SK-MEL-5 (cell line): ENCODE results near the gene MDC1. TPM values are rescaled to one million over a fixed set of nuclear protein-coding genes. Genes with fewer than 3 reads are reported as not detected.
"Not testable (repeated sequence)": the region's sequence is repeated elsewhere in the genome, so short reads cannot be mapped to it uniquely, and the experiment has no call there.

ENCODE experiments used
- DNase-seq: peaks from one replicate; pipeline ENCODE4 v3.0.0-alpha.2; 2016; ENCODE audit warnings: low read depth, low spot score
- in situ Hi-C: cut with HindIII; loops from 2 replicates; pipeline ENCODE4 v1.10.0; 2016; ENCODE audit warnings: low sequenced_read_pairs, high pct_unique_total_duplicates, low pct_unique_long_range_greater_than_20kb
- total RNA-seq: library from RNA; depleted of rRNA; stranded (reverse); fragments of >200 nt; shearing (Covaris generic); gene quantifications from 2 replicates; pipeline ENCODE4 v1.2.3, GENCODE V29; 2014

The MDC1 gene
- total RNA-seq, 1 experiment from 2014 or later: 5.0 TPM

DNA sequence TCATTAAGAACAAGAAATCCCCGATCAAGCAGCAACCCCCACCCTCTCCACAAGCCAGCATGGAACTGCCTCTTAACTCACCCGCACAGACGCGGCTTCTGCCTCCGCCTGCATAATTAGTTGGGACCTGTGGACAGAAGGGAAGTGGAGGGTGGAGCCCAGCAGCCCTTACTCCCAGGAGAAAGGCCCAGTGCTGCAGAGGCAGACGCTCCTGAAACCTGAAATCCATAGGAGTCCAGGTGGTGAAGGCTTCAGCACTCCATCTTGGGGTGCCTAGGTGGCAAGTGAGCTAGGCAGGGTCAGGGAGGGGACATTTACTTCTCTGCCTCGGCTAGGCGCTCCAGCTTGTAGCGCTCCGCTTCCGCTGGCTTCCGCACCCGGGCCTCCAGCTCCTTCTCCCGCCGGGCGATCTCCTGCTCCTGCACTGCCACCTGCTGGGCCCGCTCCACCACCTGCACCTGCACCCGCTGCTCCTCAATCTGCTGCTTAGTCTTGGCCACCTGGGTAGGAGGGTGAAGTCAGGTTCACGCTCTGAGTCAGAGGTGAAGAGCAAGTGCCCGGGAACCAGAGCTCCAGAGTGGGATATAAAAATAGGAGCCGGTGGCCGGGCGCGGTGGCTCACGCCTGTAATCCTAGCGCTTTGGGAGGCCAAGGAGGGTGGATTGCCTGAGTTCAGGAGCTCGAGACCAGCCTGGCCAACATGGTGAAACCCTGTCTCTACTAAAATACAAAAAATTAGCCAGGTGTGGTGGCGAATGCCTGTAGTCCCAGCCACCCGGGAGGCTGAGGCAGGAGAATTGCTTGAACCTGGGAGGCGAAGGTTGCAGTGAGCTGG is 13.7 kb upstream of the MDC1 start:
- in situ Hi-C loops: no loop called here

DNA sequence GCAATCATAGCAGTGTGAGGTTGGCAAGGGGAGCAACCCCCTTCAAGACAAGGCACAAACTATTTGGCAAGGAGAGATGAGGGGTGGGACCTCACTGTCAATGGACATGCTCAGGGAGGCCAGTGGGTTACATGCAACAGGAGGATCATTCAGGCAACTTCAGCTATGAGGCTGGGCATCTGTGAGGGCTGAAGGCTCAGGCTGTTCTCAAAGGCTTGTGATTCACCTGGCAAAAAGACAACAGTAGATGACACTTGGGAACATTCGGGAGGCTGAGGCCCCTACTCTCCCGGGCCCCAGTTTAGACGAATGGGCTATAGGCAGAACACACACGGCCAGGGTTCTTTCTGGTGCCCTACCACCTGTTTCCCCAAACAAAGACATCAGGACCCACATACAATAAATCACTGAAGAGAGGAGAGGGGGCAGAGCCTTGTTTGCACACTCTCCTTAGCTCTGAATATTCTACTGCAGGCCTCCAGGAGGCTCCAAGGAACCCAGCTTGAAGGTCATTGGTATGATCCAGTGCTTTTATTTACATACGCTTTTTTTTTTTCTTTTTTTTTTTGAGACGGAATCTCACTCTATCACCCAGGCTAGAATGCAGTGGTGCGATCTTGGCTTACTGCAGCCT is 11.0 kb upstream of the MDC1 start:
- in situ Hi-C loops: no loop called here
- DNase-seq: peak; percentile 63

More for the DNA sequence above, 13.7 kb upstream of the MDC1 start:
- DNase-seq: no peak

DNA sequence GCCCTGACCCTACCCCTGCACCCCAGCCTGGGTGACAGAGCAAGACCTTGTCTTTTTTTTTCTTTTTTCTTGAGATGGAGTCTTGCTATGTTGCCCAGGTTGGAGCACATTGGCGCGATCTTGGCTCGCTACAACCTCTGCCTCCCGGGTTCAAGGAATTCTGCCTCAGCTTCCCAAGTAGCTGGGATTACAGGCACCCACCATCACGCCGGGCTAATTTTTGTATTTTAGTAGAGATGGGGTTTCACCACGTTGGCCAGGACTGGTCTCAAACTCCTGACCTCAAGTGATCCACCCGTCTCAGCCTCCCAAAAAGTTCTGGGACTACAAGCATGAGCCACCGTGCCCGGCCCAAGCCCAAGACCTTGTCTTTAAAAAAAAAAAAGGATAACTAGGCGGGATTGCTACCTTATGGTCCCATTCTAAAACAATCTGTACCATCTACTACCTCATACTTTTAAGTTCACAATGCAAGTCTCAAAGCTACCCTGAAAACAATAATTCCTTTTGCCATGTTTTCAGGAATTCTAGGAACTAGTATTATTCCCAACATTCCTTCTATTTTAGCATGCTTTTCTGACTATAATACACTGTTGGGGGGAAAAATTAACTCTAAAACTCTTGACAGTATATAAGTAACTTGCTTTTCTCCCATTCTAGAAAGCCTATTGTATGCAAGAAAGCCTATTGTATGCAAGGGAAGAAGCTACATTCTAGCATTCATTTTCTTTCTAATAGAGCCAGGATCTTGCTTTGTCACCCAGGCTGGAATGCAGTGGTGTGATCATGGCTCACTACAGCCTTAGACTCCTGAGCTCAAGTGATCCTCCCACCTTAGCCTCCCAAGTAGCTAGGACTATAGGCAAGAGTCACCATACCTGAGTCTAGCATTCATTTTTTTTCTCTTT is 9.7 kb upstream of the MDC1 start:
- no peak for DNase-seq
- in situ Hi-C loops: no loop called here

DNA sequence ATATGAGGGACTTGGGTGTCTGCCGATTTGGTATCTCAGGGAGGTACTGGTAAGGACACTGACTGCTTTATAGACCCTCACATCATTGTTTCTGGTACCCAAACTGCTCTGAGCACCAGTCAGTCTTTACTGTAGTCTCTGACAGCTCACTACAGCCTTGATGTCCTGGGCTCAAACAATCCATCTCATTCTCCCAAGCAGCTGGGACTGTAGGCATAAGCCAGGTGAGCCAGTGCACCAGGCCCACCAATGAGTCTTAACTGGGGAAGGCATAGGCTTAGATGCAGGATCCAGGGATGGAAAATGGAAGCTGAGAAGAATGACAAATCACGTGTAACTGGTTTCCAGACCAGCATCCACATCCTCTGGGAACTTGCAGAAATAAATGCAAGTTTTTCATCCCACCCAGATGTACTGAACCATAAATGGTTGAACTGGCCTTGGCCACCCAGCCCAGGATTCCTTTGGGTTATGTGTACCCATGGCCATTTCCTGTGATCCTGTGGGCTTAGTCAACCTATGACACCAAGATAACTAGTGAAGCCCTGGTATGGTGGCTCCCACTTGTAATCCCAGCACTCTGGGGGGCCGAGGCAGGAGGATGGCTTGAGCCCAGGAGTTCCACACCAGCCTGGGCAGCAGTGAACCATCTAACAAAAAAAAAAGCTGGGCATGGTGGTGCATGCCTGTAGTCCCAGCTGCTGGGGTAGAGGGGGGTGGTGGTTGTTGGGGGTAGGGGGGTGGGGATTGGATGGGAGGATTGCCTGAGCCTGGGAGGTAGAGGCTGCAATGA is 8.8 kb upstream of the MDC1 start:
- no peak for DNase-seq
- in situ Hi-C loops: no loop called here

GRCh38 chr6:30724906-30725667 is 8.0 kb upstream of the MDC1 start:
- in situ Hi-C loops: no loop called here
- no peak for DNase-seq

DNA sequence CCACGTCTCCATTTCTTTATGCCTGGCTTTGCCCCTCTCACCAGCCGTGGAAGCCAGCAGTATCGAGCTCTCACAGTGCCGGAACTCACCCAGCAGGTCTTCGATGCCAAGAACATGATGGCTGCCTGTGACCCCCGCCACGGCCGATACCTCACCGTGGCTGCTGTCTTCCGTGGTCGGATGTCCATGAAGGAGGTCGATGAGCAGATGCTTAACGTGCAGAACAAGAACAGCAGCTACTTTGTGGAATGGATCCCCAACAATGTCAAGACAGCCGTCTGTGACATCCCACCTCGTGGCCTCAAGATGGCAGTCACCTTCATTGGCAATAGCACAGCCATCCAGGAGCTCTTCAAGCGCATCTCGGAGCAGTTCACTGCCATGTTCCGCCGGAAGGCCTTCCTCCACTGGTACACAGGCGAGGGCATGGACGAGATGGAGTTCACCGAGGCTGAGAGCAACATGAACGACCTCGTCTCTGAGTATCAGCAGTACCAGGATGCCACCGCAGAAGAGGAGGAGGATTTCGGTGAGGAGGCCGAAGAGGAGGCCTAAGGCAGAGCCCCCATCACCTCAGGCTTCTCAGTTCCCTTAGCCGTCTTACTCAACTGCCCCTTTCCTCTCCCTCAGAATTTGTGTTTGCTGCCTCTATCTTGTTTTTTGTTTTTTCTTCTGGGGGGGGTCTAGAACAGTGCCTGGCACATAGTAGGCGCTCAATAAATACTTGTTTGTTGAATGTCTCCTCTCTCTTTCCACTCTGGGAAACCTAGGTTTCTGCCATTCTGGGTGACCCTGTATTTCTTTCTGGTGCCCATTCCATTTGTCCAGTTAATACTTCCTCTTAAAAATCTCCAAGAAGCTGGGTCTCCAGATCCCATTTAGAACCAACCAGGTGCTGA is 7.0 kb upstream of the MDC1 start:
- in situ Hi-C loops, DNase-seq: not testable (repeated sequence)

- in situ Hi-C loops, DNase-seq: not testable (repeated sequence)
Measured at GRCh38 chr6:30723159-30723842, 6.2 kb upstream of the MDC1 start.

- in situ Hi-C loops: no loop called here
- DNase-seq: peak; percentile 74
Measured at GRCh38 chr6:30722280-30723112, 5.4 kb upstream of the MDC1 start.

DNA sequence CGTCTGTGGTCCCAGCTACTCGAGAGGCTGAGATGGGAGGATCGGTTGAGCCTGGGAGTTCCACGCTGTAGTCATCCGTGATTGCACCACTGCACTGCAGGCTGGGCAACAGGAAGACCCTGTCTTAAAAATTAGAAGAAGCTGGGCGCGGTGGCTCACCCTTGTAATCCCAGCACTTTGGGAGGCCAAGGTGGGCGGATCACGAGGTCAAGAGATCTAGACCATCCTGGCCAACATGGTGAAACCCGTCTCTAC is 4.9 kb upstream of the MDC1 start:
- DNase-seq, in situ Hi-C loops: not testable (repeated sequence)

GRCh38 chr6:30721198-30722024 is 4.3 kb upstream of the MDC1 start:
- in situ Hi-C loops: no loop called here
- DNase-seq: peak; percentile 86

- in situ Hi-C loops: no loop called here
- DNase-seq: peak; percentile 56
Measured at GRCh38 chr6:30720738-30721197, 3.7 kb upstream of the MDC1 start.

- in situ Hi-C loops: no loop called here
- peak; percentile 98 for DNase-seq
Measured at GRCh38 chr6:30719791-30720737, 3.0 kb upstream of the MDC1 start, which contains the start of gene TUBB. TUBB (plus strand) TSS chr6:30720352; CDS start chr6:30720507, 155 bp downstream.

DNA sequence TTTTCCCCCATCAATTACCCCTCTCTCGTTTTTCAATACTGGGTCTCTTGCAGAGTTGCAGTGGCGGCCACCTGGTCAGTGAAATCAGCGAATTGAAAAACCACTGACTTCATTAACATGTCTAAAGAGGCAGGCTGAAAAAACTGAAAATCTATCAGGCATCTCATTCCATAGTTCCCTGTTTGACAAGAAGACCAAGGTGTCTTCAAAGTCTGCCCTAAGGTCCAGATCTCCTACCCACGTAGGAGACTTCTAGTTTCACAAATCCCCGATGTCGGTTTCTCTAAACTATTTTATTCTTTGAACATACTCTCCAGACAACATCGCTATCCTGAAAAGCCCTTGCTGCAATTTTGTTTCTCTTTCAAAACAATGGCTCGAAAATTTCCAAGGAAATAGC is 2.3 kb upstream of the MDC1 start:
- in situ Hi-C loops: no loop called here
- DNase-seq: no peak
